ENCODE measurements around the gene GABRP. TPM values are rescaled to one million over a fixed set of nuclear protein-coding genes. Genes with fewer than 3 reads are reported as not detected.
"Not testable (repeated sequence)": the region's sequence is repeated elsewhere in the genome, so short reads cannot be mapped to it uniquely, and the experiment has no call there.

GABRP gene
- polyA plus RNA-seq, 1 of the 3 experiments (the other 2 are of a cell fraction) = 0.03 TPM

- Histone ChIP-seq H2AFZ (ENCODE audit: low read depth) (no peak overlapping the region), H3K36me3 (replicated peaks in 1 of 2; ENCODE audit: control insufficient read depth in 1 of 2, insufficient read depth in 2 of 2, low read length in 1 of 2) (no peaks in the 10 kb centered on the region), H3F3A (replicated peaks; ENCODE audit: insufficient read depth) (no peaks in the 10 kb centered on the region), H3K4me3 (ENCODE audit: low read depth in 2 of 2, low read length in 1 of 2) (no peak overlapping the region), H3K9me3 (no peaks in the 10 kb centered on the region), H3K27me3 (ENCODE audit: insufficient read depth) (no peaks in the 10 kb centered on the region; the same call in 1 of the 2 replicates), H3K79me2 (ENCODE audit: insufficient read depth) (no peaks in the 10 kb centered on the region), H4K20me1 (ENCODE audit: insufficient read depth) (no peaks in the 10 kb centered on the region), H3K27ac (ENCODE audit: low read depth in 2 of 2, low read length in 1 of 2) (no peak overlapping the region), H3K9me2 (no peaks in the 10 kb centered on the region), H3K4me1 (ENCODE audit: control insufficient read depth in 1 of 2, insufficient read depth in 2 of 2, low read depth in 1 of 2, low read length in 1 of 2) (peaks cover 0 to 7% of the 10 kb centered on the region in 2 experiments; a peak in 1 of 4 replicates), H3K4me2 (no peak overlapping the region), H3K9ac (no peak overlapping the region)
- DNase-seq = no peak
- WGBS (ENCODE audit: low lambda C conversion rate) = 65% methylated on average over 6 of the region's 6 CpGs
- TF ChIP-seq, protein P1, sequence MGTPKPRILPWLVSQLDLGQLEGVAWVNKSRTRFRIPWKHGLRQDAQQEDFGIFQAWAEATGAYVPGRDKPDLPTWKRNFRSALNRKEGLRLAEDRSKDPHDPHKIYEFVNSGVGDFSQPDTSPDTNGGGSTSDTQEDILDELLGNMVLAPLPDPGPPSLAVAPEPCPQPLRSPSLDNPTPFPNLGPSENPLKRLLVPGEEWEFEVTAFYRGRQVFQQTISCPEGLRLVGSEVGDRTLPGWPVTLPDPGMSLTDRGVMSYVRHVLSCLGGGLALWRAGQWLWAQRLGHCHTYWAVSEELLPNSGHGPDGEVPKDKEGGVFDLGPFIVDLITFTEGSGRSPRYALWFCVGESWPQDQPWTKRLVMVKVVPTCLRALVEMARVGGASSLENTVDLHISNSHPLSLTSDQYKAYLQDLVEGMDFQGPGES (IDR thresholded peaks at IDR 0.05; ENCODE audit: low read depth, low read length) = no peak
- TF ChIP-seq FOXJ3 (CRISPR knock-in tag; IDR thresholded peaks at IDR 0.05) (no peak), TCF12 (IDR thresholded peaks at IDR 0.05) (no peak), EZH2phosphoT487 (IDR thresholded peaks at IDR 0.05; ENCODE audit: borderline replicate concordance, low read depth) (no peak), CTCF (IDR thresholded peaks at IDR 0.05) (no peak)
- TF ChIP-seq, protein P2, sequence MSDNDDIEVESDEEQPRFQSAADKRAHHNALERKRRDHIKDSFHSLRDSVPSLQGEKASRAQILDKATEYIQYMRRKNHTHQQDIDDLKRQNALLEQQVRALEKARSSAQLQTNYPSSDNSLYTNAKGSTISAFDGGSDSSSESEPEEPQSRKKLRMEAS (IDR thresholded peaks at IDR 0.05; ENCODE audit: low read depth) = no peak
- TF ChIP-seq, protein P3, sequence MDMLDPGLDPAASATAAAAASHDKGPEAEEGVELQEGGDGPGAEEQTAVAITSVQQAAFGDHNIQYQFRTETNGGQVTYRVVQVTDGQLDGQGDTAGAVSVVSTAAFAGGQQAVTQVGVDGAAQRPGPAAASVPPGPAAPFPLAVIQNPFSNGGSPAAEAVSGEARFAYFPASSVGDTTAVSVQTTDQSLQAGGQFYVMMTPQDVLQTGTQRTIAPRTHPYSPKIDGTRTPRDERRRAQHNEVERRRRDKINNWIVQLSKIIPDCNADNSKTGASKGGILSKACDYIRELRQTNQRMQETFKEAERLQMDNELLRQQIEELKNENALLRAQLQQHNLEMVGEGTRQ (IDR thresholded peaks at IDR 0.05; ENCODE audit: borderline replicate concordance, low read depth, low read length) = no peak
- ChIA-PET CTCF (interaction anchor here (0.6 to 1.4 kb wide), 2 partner anchors 13 to 16 kb away, joined by 3 to 4 read pairs; no protein-coding TSS in a partner anchor), POLR2A (no interaction called here)
These were observed 21.8 kb upstream of the GABRP start for GRCh38 chr5:170761708-170762066.

- H3K36me3 ChIP-seq (replicated peaks in 1 of 2; ENCODE audit: control insufficient read depth in 1 of 2, insufficient read depth in 2 of 2, low read length in 1 of 2); H3K27me3 ChIP-seq (ENCODE audit: insufficient read depth); H3K9me3 ChIP-seq; H3K79me2 ChIP-seq (ENCODE audit: insufficient read depth); H4K20me1 ChIP-seq (ENCODE audit: insufficient read depth); CTCF ChIA-PET; H3K9me2 ChIP-seq; H2AFZ ChIP-seq (ENCODE audit: low read depth); H3F3A ChIP-seq (replicated peaks; ENCODE audit: insufficient read depth); H3K27ac ChIP-seq (ENCODE audit: low read depth in 2 of 2, low read length in 1 of 2); DNase-seq; H3K4me3 ChIP-seq (ENCODE audit: low read depth in 2 of 2, low read length in 1 of 2); POLR2A ChIA-PET; H3K4me2 ChIP-seq; H3K4me1 ChIP-seq (ENCODE audit: control insufficient read depth in 1 of 2, insufficient read depth in 2 of 2, low read depth in 1 of 2, low read length in 1 of 2); H3K9ac ChIP-seq: not testable (repeated sequence)
- WGBS (ENCODE audit: low lambda C conversion rate) = 81% methylated on average over 9 of the region's 9 CpGs
These were observed 21.2 kb upstream of the GABRP start for GRCh38 chr5:170762298-170762697.

DNA sequence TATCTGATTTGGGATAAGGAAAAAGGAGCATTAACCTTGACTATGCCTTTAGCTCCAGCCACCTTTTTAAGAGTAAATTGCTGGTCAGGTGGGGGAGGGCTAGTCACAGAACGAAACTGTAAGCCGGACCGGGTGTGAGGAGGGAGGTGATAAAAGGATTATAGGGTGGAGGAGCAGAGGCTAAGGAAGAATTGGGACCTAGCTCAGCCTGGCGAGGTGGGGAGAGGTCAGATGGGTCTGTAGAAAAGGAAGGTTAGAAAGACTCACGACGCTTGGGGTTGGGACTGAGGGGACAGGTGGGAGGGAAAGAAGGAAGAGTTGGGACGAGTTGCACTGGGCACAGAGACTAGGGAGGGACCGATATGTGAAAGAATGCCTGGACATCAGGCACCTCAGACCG is 17.7 kb upstream of the GABRP start:
- H3K4me3 ChIP-seq (ENCODE audit: low read depth in 2 of 2, low read length in 1 of 2); H3K79me2 ChIP-seq (ENCODE audit: insufficient read depth); DNase-seq; H3K9me2 ChIP-seq; H3K27ac ChIP-seq (ENCODE audit: low read depth in 2 of 2, low read length in 1 of 2); H3K9ac ChIP-seq; H3K9me3 ChIP-seq; H3K36me3 ChIP-seq (replicated peaks in 1 of 2; ENCODE audit: control insufficient read depth in 1 of 2, insufficient read depth in 2 of 2, low read length in 1 of 2); H3F3A ChIP-seq (replicated peaks; ENCODE audit: insufficient read depth); H4K20me1 ChIP-seq (ENCODE audit: insufficient read depth); POLR2A ChIA-PET; H2AFZ ChIP-seq (ENCODE audit: low read depth); H3K27me3 ChIP-seq (ENCODE audit: insufficient read depth); H3K4me2 ChIP-seq: not testable (repeated sequence)
- CTCF ChIA-PET = interaction anchor here (0.7 kb wide), 1 partner anchor 11 kb away, joined by 3 read pairs; no protein-coding TSS in a partner anchor
- peaks cover 0 to 10% of the 10 kb centered on the region in 2 experiments; a peak in 2 of 4 replicates for H3K4me1 ChIP-seq (ENCODE audit: control insufficient read depth in 1 of 2, insufficient read depth in 2 of 2, low read depth in 1 of 2, low read length in 1 of 2)
- WGBS (ENCODE audit: low lambda C conversion rate) = 55% methylated on average over 9 of the region's 9 CpGs

Measured in SK-N-SH (cell line).